A549 (cell line): ENCODE data around the gene CENPU. TPM values are rescaled to one million over a fixed set of nuclear protein-coding genes. Genes with fewer than 3 reads are reported as not detected.

Experiments used
- ATAC-seq, 2 experiments: fragments of 200-7000 bp in 1 of 2; fragments of >200 bp in 1 of 2; cut with Nextera tagmentation in 1 of 2; cut with Tn5 transposase in 1 of 2; 3 replicates each; pipeline versions ENCODE4 v1.8.0 to v1.9.1; 2018 to 2020; ENCODE audit warnings: mild to moderate bottlenecking in 1 of 2, moderate library complexity in 1 of 2
- CTCF ChIA-PET: fragments of 300-600 bp; sonication (Branson Sonifier 250); formaldehyde crosslinking; extraction: SDS; loops from one replicate; lab custom pipeline; 2021; ENCODE audit warnings: antibody characterized with exemption, inconsistent platforms; lab: Yijun Ruan, JAX
- POLR2A ChIA-PET: fragments of 350-600 bp; formaldehyde crosslinking; extraction: SDS; loops from one replicate; lab custom pipeline; 2021; ENCODE audit warnings: antibody characterized with exemption, inconsistent platforms; lab: Yijun Ruan, JAX
- DNase-seq, 2 experiments: peaks; one replicate each; pipeline versions ENCODE4 v3.0.0 to v3.0.0-alpha.2; 2011 to 2016; ENCODE audit warnings: low read depth in 1 of 2, low spot score in 1 of 2
- FAIRE-seq: peaks from 2 replicates; lab custom pipeline; 2011; peaks lifted over from hg19 to GRCh38; lab: Jason Lieb, UNC
- H3K27ac ChIP-seq, 2 experiments: fragments of >200 bp; sonication (Bioruptor Twin); formaldehyde crosslinking; 3 replicates each; pipeline ENCODE4 v1.5.1; 2016 to 2017
- H3K4me1 ChIP-seq: fragments of >200 bp; sonication (Bioruptor Twin); formaldehyde crosslinking; 3 replicates; pipeline ENCODE4 v1.6.1; 2016
- H3K4me2 ChIP-seq: fragments of >200 bp; sonication (Bioruptor Twin); formaldehyde crosslinking; 3 replicates; pipeline ENCODE4 v1.6.1; 2016
- H3K4me3 ChIP-seq: fragments of >200 bp; sonication (Bioruptor Twin); formaldehyde crosslinking; 3 replicates; pipeline ENCODE4 v1.5.1; 2016
- H3K9me3 ChIP-seq: fragments of >200 bp; sonication (Bioruptor Twin); formaldehyde crosslinking; 3 replicates; pipeline ENCODE4 v1.6.1; 2016
- CBX8 ChIP-seq: fragments of 200-600 bp; sonication (generic); IDR thresholded peaks from 2 replicates; pipeline ENCODE4 v1.6.1; 2016
- E2F6 ChIP-seq: IDR thresholded peaks from 2 replicates; pipeline ENCODE4 v1.6.1; 2012; ENCODE audit warnings: low read depth, borderline replicate concordance
- EHF ChIP-seq: fragments of 250-450 bp; sonication (Bioruptor Pico); IDR thresholded peaks from 2 replicates; pipeline ENCODE4 v1.5.0; 2020; ENCODE audit warnings: mild to moderate bottlenecking
- ELK1 ChIP-seq: fragments of 150-350 bp; IDR thresholded peaks from 2 replicates; pipeline ENCODE4 v1.6.1; 2014; ENCODE audit warnings: low read depth, mild to moderate bottlenecking, low read length
- FOSL2 ChIP-seq, 2 experiments: fragments of 450-650 bp in 1 of 2; fragments of >200 bp in 1 of 2; sonication (Bioruptor Twin) in 1 of 2; formaldehyde crosslinking; IDR thresholded peaks; 2 replicates each; pipeline versions ENCODE4 v1.5.0 to v1.6.1; 2016 to 2020; ENCODE audit warnings: mild to moderate bottlenecking in 1 of 2, moderate library complexity in 1 of 2
- HEYL ChIP-seq: fragments of 250-450 bp; sonication (Bioruptor Pico); IDR thresholded peaks from 2 replicates; pipeline ENCODE4 v1.8.0; 2021; ENCODE audit warnings: mild to moderate bottlenecking, moderate library complexity
- HMGXB4 ChIP-seq: fragments of 250-450 bp; sonication (Bioruptor Pico); IDR thresholded peaks from 2 replicates; pipeline ENCODE4 v1.5.0; 2021; ENCODE audit warnings: mild to moderate bottlenecking, moderate library complexity, borderline replicate concordance
- HOXB5 ChIP-seq: fragments of 250-450 bp; sonication (Bioruptor Pico); IDR thresholded peaks from 2 replicates; pipeline ENCODE4 v1.5.0; 2020; ENCODE audit warnings: mild to moderate bottlenecking, moderate library complexity
- NFE2L2 ChIP-seq: fragments of 150-350 bp; conservative IDR thresholded peaks from 2 replicates; pipeline ENCODE4 v1.6.1; 2014; ENCODE audit warnings: low read length
- NR3C1 ChIP-seq: fragments of >200 bp; sonication (Bioruptor Twin); formaldehyde crosslinking; IDR thresholded peaks from 3 replicates; pipeline ENCODE4 v1.6.1; 2017
- RARB ChIP-seq: fragments of 250-450 bp; sonication (Bioruptor Pico); IDR thresholded peaks from 2 replicates; pipeline ENCODE4 v1.8.0; 2021; ENCODE audit warnings: mild to moderate bottlenecking, moderate library complexity
- REST ChIP-seq: fragments of 200-600 bp; sonication (generic); IDR thresholded peaks from 2 replicates; pipeline ENCODE4 v1.6.1; 2016; ENCODE audit warnings: antibody characterized with exemption, mild to moderate bottlenecking, moderate library complexity
- RFX5 ChIP-seq: fragments of 450-650 bp; IDR thresholded peaks from 2 replicates; pipeline ENCODE4 v1.7.1; 2014; ENCODE audit warnings: antibody characterized with exemption, mild to moderate bottlenecking, moderate library complexity
- RNF2 ChIP-seq: fragments of 200-600 bp; sonication (generic); IDR thresholded peaks from 2 replicates; pipeline ENCODE4 v1.6.1; 2016; ENCODE audit warnings: low read depth, mild to moderate bottlenecking, antibody characterized with exemption, moderate library complexity, borderline replicate concordance
- SMC3 ChIP-seq: fragments of >200 bp; sonication (Bioruptor Twin); formaldehyde crosslinking; IDR thresholded peaks from 3 replicates; pipeline ENCODE4 v1.6.1; 2018; ENCODE audit warnings: inconsistent platforms
- TP53 ChIP-seq: fragments of 250-450 bp; sonication (Bioruptor Pico); IDR thresholded peaks from 2 replicates; pipeline ENCODE4 v1.5.0; 2021; ENCODE audit warnings: mild to moderate bottlenecking, moderate library complexity
- USF2 ChIP-seq: fragments of 450-650 bp; IDR thresholded peaks from 2 replicates; pipeline ENCODE4 v1.6.1; 2014; ENCODE audit warnings: antibody characterized with exemption
- ZSCAN20 ChIP-seq: fragments of 250-450 bp; sonication (Bioruptor Pico); IDR thresholded peaks from 2 replicates; pipeline ENCODE4 v1.8.0; 2022; ENCODE audit warnings: mild to moderate bottlenecking, moderate library complexity
- WGBS: methylation state at CpG from one replicate; pipeline ENCODE4 v1.1.6; 2017; ENCODE audit errors: missing lambda C conversion rate; 5-methylcytosine and 5-hydroxymethylcytosine counted together
- polyA plus RNA-seq, 4 experiments: library from polyadenylated mRNA; depleted of rRNA in 3 of 4; stranded (reverse); fragments of >200 nt; fragmentation: RNase III in 1 of 4; extraction: RNeasy Plus Mini Kit Qiagen cat#74134 plus additional on column Dnase treatment in 1 of 4; gene quantifications; 2 replicates in 3 of 4; 3 replicates in 1 of 4; pipeline ENCODE4 v1.2.3, GENCODE V29; 2011 to 2017

The CENPU gene
- polyA plus RNA-seq, 2 of the 4 experiments (the other 2 are of a cell fraction) = 22.9 to 28.4 TPM

- no peak for TF ChIP-seq HMGXB4
Observed at GRCh38 chr4:184693056-184693455, 40.8 kb downstream of the CENPU start (continued).

GRCh38 chr4:184689681-184690080, 44.2 kb downstream of the CENPU start:
- DNase-seq (no peak), FAIRE-seq (no peak), ATAC-seq (no peak)
- Histone ChIP-seq H3K4me3 (no peak overlapping the region), H3K4me2 (no peak overlapping the region), H3K27ac (no peak overlapping the region), H3K4me1 (peaks cover 12% of the 10 kb centered on the region; the same call in 1 of the 3 replicates), H3K9me3 (no peaks in the 10 kb centered on the region)
- WGBS = 46% methylated on average over 5 of the region's 5 CpGs
- TF ChIP-seq HEYL (no peak), RNF2 (no peak)
- ChIA-PET POLR2A (no interaction called here), CTCF (no interaction called here)

GRCh38 chr4:184688447-184688846, 45.4 kb downstream of the CENPU start:
- Histone ChIP-seq H3K9me3 (no peaks in the 10 kb centered on the region), H3K27ac (peak overlapping the region in 1 of 2 experiments; percentile 69; a peak in 3 of 6 replicates), H3K4me3 (no peak overlapping the region), H3K4me2 (peak overlapping the region; percentile 44), H3K4me1 (peaks cover 12% of the 10 kb centered on the region; the same call in 1 of the 3 replicates)
- TF ChIP-seq FOSL2 (IDR thresholded peaks at IDR 0.05) = no peak
- TF ChIP-seq FOSL2 (CRISPR knock-in tag; IDR thresholded peaks at IDR 0.05) = peak; percentile 47; the same call in 1 of the 2 replicates
- TF ChIP-seq TP53 (CRISPR knock-in tag) = no peak
- peak; percentile 38 to 54 for DNase-seq
- CTCF ChIA-PET = interaction anchor here (0.8 to 1.3 kb wide), 2 partner anchors 9 to 10 kb away, joined by 3 read pairs; no protein-coding TSS in a partner anchor
- FAIRE-seq = no peak
- 10% methylated on average over 11 of the region's 11 CpGs for WGBS
- POLR2A ChIA-PET = no interaction called here
- ATAC-seq = peak; percentile 93 to 99

- FAIRE-seq (no peak), DNase-seq (no peak), ATAC-seq (peak in 1 of 2 experiments; percentile 19; a peak in 1 of 6 replicates)
- no peak overlapping the region for H3K4me3 ChIP-seq
- 52% methylated on average over 3 of the region's 3 CpGs for whole genome bisulfite sequencing
- ChIA-PET CTCF (interaction anchor here (0.8 to 1.3 kb wide), 2 partner anchors 9 to 10 kb away, joined by 3 read pairs; no protein-coding TSS in a partner anchor), POLR2A (no interaction called here)
- H3K9me3 ChIP-seq = no peaks in the 10 kb centered on the region
- H3K4me1 ChIP-seq = peaks cover 12% of the 10 kb centered on the region; the same call in 1 of the 3 replicates
- no peak for TF ChIP-seq ELK1
- TF ChIP-seq EHF (CRISPR knock-in tag) = no peak
- peak overlapping the region; percentile 44; the same call in 2 of the 3 replicates for H3K4me2 ChIP-seq
- H3K27ac ChIP-seq = peak overlapping the region in 1 of 2 experiments; percentile 69; a peak in 3 of 6 replicates
Observed at GRCh38 chr4:184688005-184688404, 45.9 kb downstream of the CENPU start.

- 98% methylated on average over 5 of the region's 5 CpGs for WGBS
- Histone ChIP-seq H3K4me1 (peaks cover 12% of the 10 kb centered on the region; the same call in 1 of the 3 replicates), H3K27ac (no peak overlapping the region), H3K4me2 (no peak overlapping the region), H3K9me3 (no peaks in the 10 kb centered on the region), H3K4me3 (no peak overlapping the region)
- no peak for ATAC-seq
- CTCF ChIA-PET = interaction anchor here (1.7 kb wide), 1 partner anchor 11 kb away, joined by 8 read pairs; no protein-coding TSS in a partner anchor
- no peak for DNase-seq
- no peak for FAIRE-seq
- POLR2A ChIA-PET = no interaction called here
- no peak for TF ChIP-seq NR3C1
- TF ChIP-seq CBX8 = no peak
- TF ChIP-seq E2F6 = no peak
- TF ChIP-seq REST = no peak
- no peak for TF ChIP-seq NFE2L2
- no peak for TF ChIP-seq RFX5
- no peak for TF ChIP-seq SMC3
- no peak for TF ChIP-seq RARB
- TF ChIP-seq USF2 = no peak
- TF ChIP-seq ZSCAN20 = no peak
- TF ChIP-seq HOXB5 (CRISPR knock-in tag) = no peak
Observed at GRCh38 chr4:184684491-184685189, 49.3 kb downstream of the CENPU start.
